GM21390 (cell line): Measurements from ENCODE around the gene PCNP.
A peak's percentile ranks its signal among the peaks of the same experiment; 100 is the strongest.
"Not testable (repeated sequence)": the region's sequence is repeated elsewhere in the genome, so short reads cannot be mapped to it uniquely, and the experiment has no call there.

ENCODE experiments used
- ATAC-seq: cut with Tn5 transposase; IDR thresholded peaks from one replicate; pipeline ENCODE4 v1.9.1; 2021; ENCODE audit not compliant: unreplicated experiment

PCNP gene

DNA sequence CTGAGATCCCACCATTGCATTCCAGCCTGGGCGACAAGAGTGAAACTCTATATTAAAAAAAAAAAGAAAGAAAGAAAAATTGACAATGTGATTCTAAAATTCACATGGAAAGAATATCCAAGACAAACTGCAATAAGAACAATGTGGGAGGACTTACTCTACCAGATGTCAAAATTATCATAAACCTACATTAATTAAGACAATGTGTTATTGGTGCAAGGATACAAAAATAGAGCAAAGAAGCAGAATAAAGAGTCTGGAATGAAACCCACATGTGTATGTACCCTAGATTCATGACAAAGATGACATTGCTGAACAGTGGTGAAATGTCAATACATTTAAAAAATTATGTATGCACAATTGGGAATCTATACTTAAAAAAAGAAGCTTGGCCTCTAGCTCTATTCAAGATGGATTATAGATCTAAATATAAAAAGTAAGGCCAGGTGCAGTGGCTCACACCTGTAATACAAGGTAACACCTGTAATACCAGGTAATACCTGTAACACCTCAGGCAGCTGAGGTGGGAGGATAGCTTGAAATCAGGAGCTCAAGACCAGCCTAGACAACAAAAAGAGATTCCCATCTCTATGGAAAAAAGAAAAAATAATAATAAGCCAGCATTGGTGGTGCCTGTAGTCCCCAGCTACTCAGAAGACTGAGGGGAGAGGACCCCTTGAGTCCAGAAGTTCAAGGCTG is 57.3 kb downstream of the PCNP start:
- no peak for ATAC-seq

DNA sequence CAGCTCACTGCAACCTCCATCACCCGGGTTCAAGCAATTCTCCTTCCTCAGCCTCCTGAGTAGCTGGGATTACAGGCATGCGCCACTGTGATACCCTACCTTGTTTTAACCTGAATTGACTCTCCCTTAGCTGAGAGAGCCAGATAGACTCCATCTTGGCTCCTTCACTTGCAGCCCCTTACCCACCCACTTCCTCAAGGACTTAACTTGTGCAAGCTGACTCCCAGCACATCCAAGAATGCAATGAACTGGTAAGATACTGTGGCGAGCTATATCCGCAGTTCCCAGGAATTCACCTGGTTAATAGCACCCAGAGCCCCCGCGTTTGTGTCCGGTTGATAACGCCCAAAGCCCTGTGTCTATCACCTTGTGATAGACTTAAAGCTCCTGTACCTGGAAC is 58.0 kb downstream of the PCNP start:
- ATAC-seq, result not testable (repeated sequence)

DNA sequence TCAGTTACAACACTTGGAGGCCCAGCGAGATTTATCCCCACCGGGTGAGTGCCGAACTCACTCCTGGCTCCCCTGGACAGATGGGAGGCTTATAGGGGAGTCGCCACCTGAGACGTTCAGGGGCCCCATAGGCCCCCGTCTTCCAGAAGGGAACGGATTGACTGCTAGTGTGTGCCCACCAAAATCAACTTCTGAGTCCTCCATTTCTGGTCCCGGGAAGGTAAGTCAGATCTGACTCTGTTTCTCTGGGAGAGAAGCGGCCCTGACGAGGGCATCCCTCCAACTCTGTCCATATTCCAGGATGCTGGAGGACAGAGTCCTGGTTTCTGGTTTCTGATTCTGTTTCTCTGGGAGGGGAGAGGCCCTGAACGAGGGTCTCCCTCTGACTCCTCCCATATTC is 58.6 kb downstream of the PCNP start:
- no peak for ATAC-seq

DNA sequence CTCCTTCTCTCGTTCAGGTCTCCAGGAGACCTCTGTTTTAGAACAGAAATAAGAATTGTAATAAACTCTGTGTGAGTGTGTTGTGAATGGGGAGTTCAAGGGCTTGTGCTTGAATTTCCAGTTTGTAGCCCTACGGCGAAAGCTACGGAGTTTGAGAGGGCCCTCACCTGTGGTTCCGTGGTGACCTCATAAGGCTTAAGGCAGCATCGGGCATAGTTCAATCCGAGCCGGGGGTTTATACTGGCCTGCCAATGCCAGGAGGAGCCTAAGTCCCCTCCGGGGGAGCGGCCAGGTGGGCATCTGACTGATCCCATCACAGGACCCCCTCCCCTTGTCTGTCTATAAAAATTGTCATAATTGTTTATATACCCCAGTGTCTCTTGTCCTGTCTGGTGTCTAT is 59.2 kb downstream of the PCNP start:
- no peak for ATAC-seq

DNA sequence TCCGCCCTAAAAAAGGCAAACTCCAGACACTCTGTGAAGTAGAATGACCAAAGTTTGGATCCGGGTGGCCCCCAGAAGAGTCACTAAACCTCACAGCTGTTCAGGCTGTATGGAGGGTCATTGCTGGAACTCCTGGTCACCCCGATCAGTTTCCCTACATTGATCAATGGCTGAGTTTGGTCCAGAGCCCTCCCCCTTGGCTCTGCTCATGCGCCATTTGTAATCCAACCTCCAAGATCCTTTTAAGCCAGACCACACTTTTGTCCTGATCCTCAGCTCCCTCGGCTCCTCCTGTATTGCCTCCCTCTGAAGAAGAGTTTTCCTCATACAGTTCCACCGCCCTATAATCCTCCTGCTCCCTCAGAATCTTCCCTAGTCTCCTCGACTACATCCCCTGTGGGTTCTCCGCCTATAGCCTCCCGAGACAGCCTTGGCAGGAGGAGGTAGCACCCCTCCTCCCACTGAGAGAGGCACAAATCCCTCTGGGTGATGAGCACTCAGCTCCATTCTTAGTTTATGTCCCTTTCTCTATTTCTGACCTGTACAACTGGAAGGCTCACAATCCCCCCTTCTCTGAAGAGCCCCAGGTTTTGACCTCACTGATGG is 60.7 kb downstream of the PCNP start:
- ATAC-seq, result no peak

DNA sequence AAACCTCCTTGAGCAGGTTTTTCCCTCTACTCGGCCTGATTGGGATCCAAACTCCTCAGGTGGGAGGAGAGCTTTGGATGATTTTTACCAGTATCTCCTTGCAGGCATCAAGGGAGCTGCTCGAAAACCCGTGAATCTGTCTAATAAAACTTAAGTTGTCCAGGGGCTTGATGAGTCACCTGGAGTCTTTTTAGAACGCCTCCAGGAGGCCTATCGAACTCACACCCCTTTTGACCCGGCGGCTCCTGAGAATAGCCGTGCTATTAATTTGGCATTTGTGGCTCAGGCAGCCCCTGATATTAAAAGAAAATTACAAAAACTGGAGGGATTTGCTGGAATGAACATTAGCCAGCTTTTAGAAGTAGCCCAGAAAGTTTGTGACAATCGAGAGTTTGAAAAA is 61.4 kb downstream of the PCNP start:
- no peak for ATAC-seq

DNA sequence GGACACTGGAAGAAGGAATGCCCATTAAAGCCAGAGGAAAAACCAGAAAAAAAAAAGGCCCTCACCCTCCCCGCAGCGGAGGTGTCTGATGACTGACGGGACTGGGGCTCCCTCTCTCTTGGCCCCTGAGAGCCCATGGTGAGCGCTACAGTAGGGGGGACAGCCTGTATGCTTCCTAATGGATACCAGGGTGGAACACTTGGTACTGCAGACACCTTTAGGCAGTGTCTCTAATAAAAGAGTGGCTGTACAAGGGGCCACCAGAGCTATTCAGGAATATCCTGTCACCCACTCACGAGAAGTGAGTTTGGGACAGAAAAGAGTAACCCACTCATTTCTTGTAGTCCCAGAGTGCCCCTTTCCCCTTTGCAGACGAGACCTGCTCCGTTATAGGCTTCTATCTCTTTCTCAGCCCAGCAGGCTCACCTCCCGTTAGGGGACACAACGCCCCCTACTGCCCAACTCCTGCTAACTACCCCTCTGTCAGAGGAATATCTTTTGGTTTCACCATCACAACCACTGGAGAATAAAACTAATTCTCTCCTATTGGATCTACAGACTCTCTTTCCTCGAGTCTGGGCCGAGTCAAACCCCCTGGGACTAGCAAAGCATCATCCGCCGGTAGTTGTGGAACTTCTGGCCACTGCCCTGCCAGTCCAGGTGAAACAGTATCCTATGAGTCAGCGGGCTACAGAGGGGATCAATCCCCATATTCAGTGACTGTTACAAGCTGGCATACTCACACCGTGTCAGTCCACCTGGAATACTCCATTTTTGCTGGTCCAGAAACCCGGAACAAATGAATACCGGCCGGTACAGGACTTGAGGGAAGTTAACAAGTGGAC is 62.2 kb downstream of the PCNP start:
- ATAC-seq, result peak; percentile 94

DNA sequence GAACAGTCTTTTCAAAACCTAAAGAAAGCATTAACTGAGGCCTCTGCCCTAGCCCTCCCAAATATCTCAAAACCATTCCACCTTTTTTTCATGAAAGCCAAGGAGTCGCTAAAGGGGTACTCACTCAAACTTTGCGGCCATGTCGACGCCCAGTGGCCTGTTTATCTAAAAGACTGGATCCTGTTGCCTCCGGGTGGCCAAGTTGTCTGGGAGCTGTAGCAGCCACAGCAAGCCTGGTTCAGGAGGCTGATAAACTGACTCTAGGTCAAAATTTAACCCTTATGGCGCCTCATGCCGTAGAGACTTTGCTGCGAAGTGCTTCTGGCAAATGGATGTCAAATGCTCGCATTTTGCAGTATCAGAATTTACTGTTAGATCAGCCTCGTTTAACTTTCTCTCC is 63.5 kb downstream of the PCNP start:
- ATAC-seq, result no peak

DNA sequence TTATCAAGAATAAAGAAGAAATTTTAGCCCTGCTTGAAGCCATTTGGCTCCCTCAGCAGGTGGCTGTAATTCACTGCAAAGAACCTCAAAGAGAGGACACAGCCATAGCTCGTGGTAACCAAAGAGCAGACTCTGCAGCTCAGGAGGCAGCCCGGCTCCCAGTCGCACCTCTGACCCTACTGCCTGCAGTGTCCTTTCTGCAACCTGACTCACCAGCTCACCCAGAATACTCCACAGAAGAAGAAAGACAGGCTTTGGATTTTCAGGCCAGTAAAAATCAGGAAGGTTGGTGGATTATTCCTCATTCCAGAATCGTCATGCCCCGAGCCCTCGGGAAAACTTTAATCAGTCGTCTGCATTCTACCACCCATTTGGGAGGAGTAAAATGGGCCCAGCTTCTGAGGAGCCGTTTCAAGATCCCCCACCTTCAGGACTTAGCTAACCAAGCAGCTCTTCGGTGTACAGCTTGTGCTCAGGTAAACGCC is 64.3 kb downstream of the PCNP start:
- no peak for ATAC-seq

DNA sequence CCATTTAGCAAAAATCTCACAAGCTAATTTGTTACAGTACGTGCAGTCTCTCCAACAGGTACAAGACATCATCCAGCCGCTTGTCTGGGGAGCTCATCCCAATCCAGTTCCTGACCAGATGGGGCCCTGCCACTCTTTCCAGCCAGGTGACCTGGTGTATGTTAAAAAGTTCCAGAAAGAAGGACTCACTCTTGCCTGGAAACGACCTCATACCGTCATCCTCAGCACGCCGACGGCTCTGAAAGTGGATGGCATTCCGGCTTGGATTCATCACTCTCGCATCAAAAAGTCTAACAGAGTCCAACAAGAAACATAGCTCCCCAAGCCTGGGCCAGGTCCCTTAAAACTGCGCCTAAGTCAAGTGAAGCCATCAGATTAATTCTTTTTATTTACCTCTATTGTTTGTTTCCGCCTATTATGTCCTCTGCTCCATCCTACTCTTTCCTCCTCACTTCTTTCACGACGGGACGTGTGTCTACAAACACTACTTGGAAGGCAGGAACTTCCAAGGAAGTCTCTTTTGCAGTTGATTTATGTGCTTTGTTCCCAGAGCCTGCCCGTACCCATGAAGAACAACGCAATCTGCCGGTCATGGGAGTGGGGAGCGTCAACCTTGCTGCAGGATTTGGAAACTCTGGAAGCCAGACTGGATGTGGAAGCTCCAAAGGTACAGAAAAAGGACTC is 65.4 kb downstream of the PCNP start:
- ATAC-seq, result no peak

DNA sequence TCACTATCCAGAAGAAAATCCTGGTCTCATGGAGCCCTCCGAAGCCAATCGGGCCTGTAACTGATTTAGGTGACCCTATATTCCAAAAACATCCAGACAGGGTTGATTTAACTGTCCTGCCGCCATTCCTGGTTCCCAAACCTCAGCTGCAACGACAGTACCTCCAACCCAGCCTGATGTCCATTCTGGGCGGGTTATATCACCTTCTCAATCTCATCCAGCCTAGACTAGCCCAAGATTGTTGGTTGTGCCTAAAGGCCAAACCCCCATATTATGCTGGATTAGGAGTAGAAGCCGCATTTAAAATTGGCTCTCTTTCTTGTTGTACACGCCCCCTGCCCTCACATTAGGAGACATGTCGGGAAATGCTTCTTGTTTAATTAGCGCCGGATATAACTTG is 66.3 kb downstream of the PCNP start:
- no peak for ATAC-seq

DNA sequence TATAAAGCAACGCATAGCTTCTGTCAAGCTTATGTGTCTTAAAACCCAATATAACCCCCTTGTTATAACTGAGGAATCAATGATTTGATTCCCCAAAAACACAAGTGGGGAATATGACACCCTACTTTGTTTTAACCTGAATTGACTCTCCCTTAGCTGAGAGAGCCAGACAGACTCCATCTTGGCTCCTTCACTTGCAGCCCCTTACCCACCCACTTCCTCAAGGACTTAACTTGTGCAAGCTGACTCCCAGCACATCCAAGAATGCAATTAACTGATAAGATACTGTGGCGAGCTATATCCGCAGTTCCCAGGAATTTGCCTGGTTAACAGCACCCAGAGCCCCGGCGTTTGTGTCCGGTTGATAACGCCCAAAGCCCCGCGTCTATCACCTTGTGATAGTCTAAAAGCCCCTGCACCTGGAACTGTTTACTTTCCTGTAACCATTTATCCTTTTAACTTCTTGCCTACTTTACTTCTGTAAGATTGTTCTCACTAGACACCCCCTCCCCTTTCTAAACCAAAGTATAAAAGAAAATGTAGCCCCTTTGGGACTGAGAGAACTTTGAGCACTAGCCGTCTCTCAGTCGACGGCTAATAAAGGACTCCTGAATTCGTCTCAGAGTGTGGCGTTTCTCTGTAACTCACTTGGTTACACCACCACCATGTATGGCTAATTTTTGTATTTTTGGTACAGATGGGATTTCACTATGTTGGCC is 67.6 kb downstream of the PCNP start:
- not testable (repeated sequence) for ATAC-seq

DNA sequence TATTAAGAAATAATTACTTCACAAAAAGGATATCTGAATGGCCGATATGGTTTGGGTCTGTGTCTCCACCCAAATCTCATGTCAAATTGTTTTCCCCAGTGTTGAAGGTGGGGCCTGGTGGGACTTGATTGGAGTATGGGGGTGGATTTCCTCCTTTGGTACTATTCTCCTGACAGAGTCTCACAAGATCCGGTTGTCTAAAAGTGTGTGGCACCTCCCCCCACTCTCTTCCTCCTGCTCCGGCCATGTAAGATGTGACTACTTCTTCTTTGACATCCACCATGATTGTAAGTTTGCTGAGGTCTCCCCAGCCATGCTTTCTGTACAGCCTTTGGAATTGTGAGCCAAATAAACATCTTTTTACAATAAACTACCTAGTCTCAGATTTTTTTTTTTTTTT is 68.5 kb downstream of the PCNP start:
- ATAC-seq, result no peak

DNA sequence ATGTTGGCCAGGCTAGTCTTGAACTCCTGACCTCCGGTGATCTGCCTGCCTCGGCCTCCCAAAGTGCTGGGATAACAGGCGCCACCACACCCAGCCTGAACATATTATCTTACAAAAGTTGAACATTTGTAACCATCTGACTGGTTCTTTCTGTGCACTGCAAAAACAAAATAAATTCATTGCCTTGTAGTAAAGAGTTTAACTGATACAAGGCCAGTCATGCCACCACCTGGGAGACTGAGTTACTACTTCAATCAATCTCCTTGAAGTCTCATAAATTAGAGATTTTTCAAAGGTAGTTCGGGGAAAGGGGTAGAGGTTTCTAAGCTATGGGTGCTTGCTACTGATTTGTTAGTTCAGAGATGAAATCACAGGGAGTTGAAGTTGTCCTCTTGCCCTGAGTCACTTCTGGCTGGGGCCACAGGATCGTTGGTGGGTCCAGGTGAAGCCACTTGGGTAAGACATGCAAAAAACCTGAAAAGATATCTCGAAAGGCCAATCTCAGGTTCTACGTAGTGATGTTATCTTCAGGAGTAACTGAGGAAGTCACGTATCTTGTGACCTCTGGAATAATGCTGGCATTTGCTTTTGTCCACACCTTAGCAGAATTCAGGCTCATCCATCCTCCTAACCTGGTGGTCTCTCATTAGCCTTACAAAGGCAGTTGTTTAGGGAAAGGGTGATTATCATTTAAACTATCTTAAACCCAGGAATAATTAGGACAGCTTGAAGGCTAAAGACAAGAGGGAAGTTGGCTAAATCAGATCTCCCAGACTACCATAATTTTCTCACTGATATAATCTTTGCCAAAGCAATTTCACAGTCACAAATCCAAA is 69.2 kb downstream of the PCNP start:
- no peak for ATAC-seq
